ENCODE measurements around the gene FRMPD4. TPM values are rescaled to one million over a fixed set of nuclear protein-coding genes. Genes with fewer than 3 reads are reported as not detected.

FRMPD4 gene
- polyA plus RNA-seq, 2 of the 4 experiments (the other 2 are of a cell fraction) = 0.08 to 0.28 TPM

GRCh38 chrX:12647230-12647629 is 509.0 kb downstream of the FRMPD4 start:
- FAIRE-seq (no peak), DNase-seq (ENCODE audit: low read depth in 1 of 2, low spot score in 1 of 2) (no peak), ATAC-seq (no peak)
- Histone ChIP-seq H3K4me1 (no peaks in the 10 kb centered on the region), H3K9me3 (no peaks in the 10 kb centered on the region), H3K4me3 (no peak overlapping the region), H3K27ac (no peak overlapping the region), H3K4me2 (no peak overlapping the region)
- POLR2A ChIA-PET = no interaction called here
- 0% methylated on average over 1 of the region's 1 CpG for WGBS (ENCODE audit: missing lambda C conversion rate)
- CTCF ChIA-PET = no interaction called here
- TF ChIP-seq EP300 (IDR thresholded peaks at IDR 0.05) (no peak), MYC (IDR thresholded peaks at IDR 0.05; ENCODE audit: borderline replicate concordance, low read length) (no peak), EHF (CRISPR knock-in tag; IDR thresholded peaks at IDR 0.05) (no peak), FOXS1 (CRISPR knock-in tag; IDR thresholded peaks at IDR 0.05) (no peak), SMC3 (IDR thresholded peaks at IDR 0.05) (no peak), HEYL (CRISPR knock-in tag; IDR thresholded peaks at IDR 0.05) (no peak), HOXA7 (CRISPR knock-in tag; IDR thresholded peaks at IDR 0.05) (no peak)
- TF ChIP-seq, protein P1, sequence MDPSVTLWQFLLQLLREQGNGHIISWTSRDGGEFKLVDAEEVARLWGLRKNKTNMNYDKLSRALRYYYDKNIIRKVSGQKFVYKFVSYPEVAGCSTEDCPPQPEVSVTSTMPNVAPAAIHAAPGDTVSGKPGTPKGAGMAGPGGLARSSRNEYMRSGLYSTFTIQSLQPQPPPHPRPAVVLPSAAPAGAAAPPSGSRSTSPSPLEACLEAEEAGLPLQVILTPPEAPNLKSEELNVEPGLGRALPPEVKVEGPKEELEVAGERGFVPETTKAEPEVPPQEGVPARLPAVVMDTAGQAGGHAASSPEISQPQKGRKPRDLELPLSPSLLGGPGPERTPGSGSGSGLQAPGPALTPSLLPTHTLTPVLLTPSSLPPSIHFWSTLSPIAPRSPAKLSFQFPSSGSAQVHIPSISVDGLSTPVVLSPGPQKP (IDR thresholded peaks at IDR 0.05; ENCODE audit: low read depth, low read length) = no peak
- TF ChIP-seq, protein P2, sequence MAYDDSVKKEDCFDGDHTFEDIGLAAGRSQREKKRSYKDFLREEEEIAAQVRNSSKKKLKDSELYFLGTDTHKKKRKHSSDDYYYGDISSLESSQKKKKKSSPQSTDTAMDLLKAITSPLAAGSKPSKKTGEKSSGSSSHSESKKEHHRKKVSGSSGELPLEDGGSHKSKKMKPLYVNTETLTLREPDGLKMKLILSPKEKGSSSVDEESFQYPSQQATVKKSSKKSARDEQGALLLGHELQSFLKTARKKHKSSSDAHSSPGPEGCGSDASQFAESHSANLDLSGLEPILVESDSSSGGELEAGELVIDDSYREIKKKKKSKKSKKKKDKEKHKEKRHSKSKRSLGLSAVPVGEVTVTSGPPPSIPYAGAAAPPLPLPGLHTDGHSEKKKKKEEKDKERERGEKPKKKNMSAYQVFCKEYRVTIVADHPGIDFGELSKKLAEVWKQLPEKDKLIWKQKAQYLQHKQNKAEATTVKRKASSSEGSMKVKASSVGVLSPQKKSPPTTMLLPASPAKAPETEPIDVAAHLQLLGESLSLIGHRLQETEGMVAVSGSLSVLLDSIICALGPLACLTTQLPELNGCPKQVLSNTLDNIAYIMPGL (CRISPR knock-in tag; IDR thresholded peaks at IDR 0.05; ENCODE audit: borderline replicate concordance) = no peak
- TF ChIP-seq, protein P3, sequence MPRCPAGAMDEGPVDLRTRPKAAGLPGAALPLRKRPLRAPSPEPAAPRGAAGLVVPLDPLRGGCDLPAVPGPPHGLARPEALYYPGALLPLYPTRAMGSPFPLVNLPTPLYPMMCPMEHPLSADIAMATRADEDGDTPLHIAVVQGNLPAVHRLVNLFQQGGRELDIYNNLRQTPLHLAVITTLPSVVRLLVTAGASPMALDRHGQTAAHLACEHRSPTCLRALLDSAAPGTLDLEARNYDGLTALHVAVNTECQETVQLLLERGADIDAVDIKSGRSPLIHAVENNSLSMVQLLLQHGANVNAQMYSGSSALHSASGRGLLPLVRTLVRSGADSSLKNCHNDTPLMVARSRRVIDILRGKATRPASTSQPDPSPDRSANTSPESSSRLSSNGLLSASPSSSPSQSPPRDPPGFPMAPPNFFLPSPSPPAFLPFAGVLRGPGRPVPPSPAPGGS (IDR thresholded peaks at IDR 0.05) = no peak

- Histone ChIP-seq H3K27ac (no peak overlapping the region), H3K4me3 (no peak overlapping the region), H3K4me2 (no peak overlapping the region), H3K9me3 (no peaks in the 10 kb centered on the region), H3K4me1 (no peaks in the 10 kb centered on the region)
- no peak for FAIRE-seq
- ChIA-PET CTCF (no interaction called here), POLR2A (no interaction called here)
- ATAC-seq = no peak
- TF ChIP-seq ZC3H11A (IDR thresholded peaks at IDR 0.05) = no peak
- no peak for TF ChIP-seq CHD2 (IDR thresholded peaks at IDR 0.05; ENCODE audit: low read length, partially characterized antibody)
- TF ChIP-seq ZFP36 (IDR thresholded peaks at IDR 0.05; ENCODE audit: borderline replicate concordance, partially characterized antibody) = no peak
- TF ChIP-seq, protein P4, sequence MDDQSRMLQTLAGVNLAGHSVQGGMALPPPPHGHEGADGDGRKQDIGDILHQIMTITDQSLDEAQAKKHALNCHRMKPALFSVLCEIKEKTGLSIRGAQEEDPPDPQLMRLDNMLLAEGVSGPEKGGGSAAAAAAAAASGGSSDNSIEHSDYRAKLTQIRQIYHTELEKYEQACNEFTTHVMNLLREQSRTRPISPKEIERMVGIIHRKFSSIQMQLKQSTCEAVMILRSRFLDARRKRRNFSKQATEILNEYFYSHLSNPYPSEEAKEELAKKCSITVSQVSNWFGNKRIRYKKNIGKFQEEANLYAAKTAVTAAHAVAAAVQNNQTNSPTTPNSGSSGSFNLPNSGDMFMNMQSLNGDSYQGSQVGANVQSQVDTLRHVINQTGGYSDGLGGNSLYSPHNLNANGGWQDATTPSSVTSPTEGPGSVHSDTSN (IDR thresholded peaks at IDR 0.05) = no peak
- TF ChIP-seq CTCF (IDR thresholded peaks at IDR 0.05) = no peak
- no peak for TF ChIP-seq EP300 (IDR thresholded peaks at IDR 0.05)
- TF ChIP-seq MAFK (IDR thresholded peaks at IDR 0.05; ENCODE audit: partially characterized antibody) = no peak
- no peak for TF ChIP-seq JUNB (IDR thresholded peaks at IDR 0.05)
- TF ChIP-seq RARB (CRISPR knock-in tag; IDR thresholded peaks at IDR 0.05) = no peak
- TF ChIP-seq MYC (IDR thresholded peaks at IDR 0.05; ENCODE audit: borderline replicate concordance, low read length) = no peak
- no peak for TF ChIP-seq ATOH8 (CRISPR knock-in tag; IDR thresholded peaks at IDR 0.05; ENCODE audit: low read depth)
- WGBS (ENCODE audit: missing lambda C conversion rate) = 12% methylated on average over 5 of the region's 5 CpGs
- no peak for DNase-seq (ENCODE audit: low read depth in 1 of 2, low spot score in 1 of 2)
Measured at GRCh38 chrX:12648995-12649394, 510.7 kb downstream of the FRMPD4 start.

All from A549 (cell line).